HL-60 (cell line): ENCODE results near the gene APOBEC3H.

ENCODE experiments used
- DNase-seq, 2 experiments: peaks; one replicate each; pipeline ENCODE4 v3.0.0-alpha.2; 2010 to 2020; ENCODE audit warnings: low read depth in 1 of 2, low spot score in 1 of 2
- H3K27ac ChIP-seq: fragments of 250-450 bp; sonication (Bioruptor Pico); replicated peaks from 2 replicates; pipeline ENCODE4 v1.5.1; 2020; ENCODE audit warnings: mild to moderate bottlenecking, moderate library complexity
- H3K27me3 ChIP-seq: fragments of 250-450 bp; sonication (Bioruptor Pico); 2 replicates; pipeline ENCODE4 v1.5.1; 2021; ENCODE audit warnings: mild to moderate bottlenecking, moderate library complexity; ENCODE audit not compliant: insufficient read depth, poor library complexity, severe bottlenecking
- H3K4me3 ChIP-seq: replicated peaks from 2 replicates; pipeline ENCODE4 v1.5.1; 2011; ENCODE audit warnings: mild to moderate bottlenecking, control low read depth, low read length; ENCODE audit not compliant: insufficient read depth
- CTCF ChIP-seq: IDR thresholded peaks from one replicate; pipeline ENCODE4 v1.5.1; 2011; ENCODE audit warnings: low read length, control low read depth, inconsistent platforms; ENCODE audit not compliant: insufficient read depth
- GABPA ChIP-seq: IDR thresholded peaks from 2 replicates; pipeline ENCODE4 v1.6.1; 2012; ENCODE audit warnings: low read depth
- POLR2AphosphoS5 ChIP-seq: IDR thresholded peaks from 2 replicates; pipeline ENCODE4 v1.6.1; 2012; ENCODE audit warnings: low read depth
- REST ChIP-seq: IDR thresholded peaks from 2 replicates; pipeline ENCODE4 v1.6.1; 2012; ENCODE audit warnings: low read depth; ENCODE audit not compliant: insufficient replicate concordance
- SPI1 ChIP-seq: IDR thresholded peaks from 2 replicates; pipeline ENCODE4 v1.6.1; 2012; ENCODE audit warnings: low read depth, mild to moderate bottlenecking, borderline replicate concordance

The APOBEC3H gene

DNA sequence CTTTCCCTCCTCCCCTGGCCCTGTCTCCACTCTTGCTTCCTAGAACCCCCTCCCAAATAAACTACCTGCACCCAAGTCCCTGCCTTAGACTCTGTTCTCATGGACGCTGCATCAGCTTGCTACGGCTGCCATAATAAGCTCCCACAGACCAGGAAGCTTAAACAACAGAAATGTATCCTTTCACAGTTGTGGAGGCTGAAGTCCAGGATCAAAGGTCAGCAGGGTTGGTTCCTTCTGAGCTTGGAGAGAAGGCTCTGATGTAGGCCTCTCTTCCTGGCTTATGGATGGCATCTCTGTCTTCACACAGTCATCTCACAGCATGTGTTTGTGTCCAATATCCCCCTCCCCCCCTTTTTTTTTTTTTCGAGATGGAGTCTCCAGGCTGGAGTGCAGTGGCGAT lies 32.0 kb downstream of the APOBEC3H start:
- Histone ChIP-seq H3K27me3 (no peaks in the 10 kb centered on the region), H3K27ac (no peak overlapping the region), H3K4me3 (no peak overlapping the region)
- TF ChIP-seq REST: no peak
- TF ChIP-seq POLR2AphosphoS5: no peak
- TF ChIP-seq GABPA: no peak
- no peak for TF ChIP-seq CTCF
- TF ChIP-seq SPI1: no peak
- DNase-seq: no peak

GRCh38 chr22:39129746-39130145 lies 32.7 kb downstream of the APOBEC3H start:
- no peak overlapping the region for H3K27ac ChIP-seq
- no peak overlapping the region for H3K4me3 ChIP-seq
- TF ChIP-seq SPI1: no peak
- no peak for TF ChIP-seq CTCF
- TF ChIP-seq POLR2AphosphoS5: no peak
- TF ChIP-seq REST: no peak
- TF ChIP-seq GABPA: no peak
- no peaks in the 10 kb centered on the region for H3K27me3 ChIP-seq
- no peak for DNase-seq

DNA sequence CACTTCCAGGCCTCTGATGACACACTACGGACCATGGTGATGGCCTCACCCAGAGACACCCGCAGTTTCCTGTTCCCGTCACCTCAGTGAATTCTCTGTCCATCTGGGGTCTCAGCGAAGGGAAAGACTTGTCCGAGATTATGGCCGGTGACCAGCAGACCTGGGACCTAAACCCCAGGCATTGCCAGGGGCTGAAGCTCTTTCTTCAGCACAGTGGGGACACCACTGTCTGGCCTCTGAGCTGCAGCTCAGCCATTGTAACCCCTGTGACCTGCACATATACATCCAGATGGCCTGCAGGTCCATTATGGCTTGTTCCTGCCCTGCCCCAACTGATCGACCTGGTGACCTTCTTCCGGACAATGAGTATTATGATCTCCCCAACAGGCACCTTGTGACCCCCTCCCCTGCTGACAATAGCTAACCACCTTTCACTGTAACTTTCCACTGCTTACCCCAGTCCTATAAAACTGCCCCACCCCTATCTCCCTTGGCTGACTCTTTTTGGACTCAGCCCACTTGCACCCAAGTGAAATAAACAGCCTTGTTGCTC lies 33.2 kb downstream of the APOBEC3H start:
- H3K4me3 ChIP-seq: no peak overlapping the region
- no peaks in the 10 kb centered on the region for H3K27me3 ChIP-seq
- TF ChIP-seq REST (no peak), SPI1 (no peak), GABPA (no peak)
- no peak for DNase-seq
- no peak overlapping the region for H3K27ac ChIP-seq
